T-helper 22 cell (primary cell): Measurements from ENCODE around the gene HOXD10.

ENCODE experiments used
- DNase-seq: peaks from one replicate; pipeline ENCODE4 v3.0.0-alpha.2; 2020; ENCODE audit warnings: low read depth

Gene HOXD10

GRCh38 chr2:176096243-176096985, 20.2 kb upstream of the HOXD10 start:
- no peak for DNase-seq

GRCh38 chr2:176096986-176097819, 19.4 kb upstream of the HOXD10 start:
- DNase-seq: peak; percentile 18

- DNase-seq: no peak
Observed at GRCh38 chr2:176097820-176098365, 18.7 kb upstream of the HOXD10 start.

- DNase-seq: no peak
Observed at GRCh38 chr2:176098366-176099158, 18.0 kb upstream of the HOXD10 start.

- no peak for DNase-seq
Observed at GRCh38 chr2:176099159-176099727, 17.3 kb upstream of the HOXD10 start.

GRCh38 chr2:176099728-176100546, 16.6 kb upstream of the HOXD10 start, which contains the start of gene HOXD12:
TSS of gene HOXD12 (plus strand) at chr2:176099795. CDS start at chr2:176099802, 7 bp downstream.
- no peak for DNase-seq

- DNase-seq: no peak
Observed at GRCh38 chr2:176100547-176101140, 15.9 kb upstream of the HOXD10 start.

GRCh38 chr2:176101216-176101830, 15.3 kb upstream of the HOXD10 start:
- no peak for DNase-seq

- DNase-seq: no peak
Observed at GRCh38 chr2:176101842-176102241, 14.7 kb upstream of the HOXD10 start.

- no peak for DNase-seq
Observed at GRCh38 chr2:176102309-176102866, 14.2 kb upstream of the HOXD10 start.

GRCh38 chr2:176103194-176103593, 13.4 kb upstream of the HOXD10 start:
- no peak for DNase-seq

GRCh38 chr2:176103742-176104315, 12.7 kb upstream of the HOXD10 start:
- DNase-seq: no peak

- no peak for DNase-seq
Observed at GRCh38 chr2:176104316-176105077, 12.1 kb upstream of the HOXD10 start.

- DNase-seq: no peak
Observed at GRCh38 chr2:176105078-176105729, 11.4 kb upstream of the HOXD10 start.

GRCh38 chr2:176105730-176106580, 10.6 kb upstream of the HOXD10 start:
- DNase-seq: no peak

- no peak for DNase-seq
Observed at GRCh38 chr2:176106581-176107539, 9.7 kb upstream of the HOXD10 start, which contains the start of gene HOXD11. TSS of gene HOXD11 (plus strand) at chr2:176107280. CDS start at chr2:176107356, 76 bp downstream.
